ENCODE data around the gene SLC19A1.

SLC19A1 gene

GRCh38 chr21:45475797-45476570 is 66.3 kb downstream of the SLC19A1 start:
- no peak for DNase-seq

- DNase-seq: no peak
Measured at GRCh38 chr21:45475004-45475685, 67.1 kb downstream of the SLC19A1 start.

- no peak for DNase-seq
Measured at GRCh38 chr21:45474323-45474950, 67.8 kb downstream of the SLC19A1 start.

GRCh38 chr21:45473496-45474322 is 68.5 kb downstream of the SLC19A1 start:
- no peak for DNase-seq

- no peak for DNase-seq
Measured at GRCh38 chr21:45472445-45473365, 69.5 kb downstream of the SLC19A1 start.

GRCh38 chr21:45471525-45472221 is 70.6 kb downstream of the SLC19A1 start:
- no peak for DNase-seq

- DNase-seq: no peak
Measured at GRCh38 chr21:45470773-45471524, 71.3 kb downstream of the SLC19A1 start.

- DNase-seq: no peak
Measured at GRCh38 chr21:45470087-45470515, 72.1 kb downstream of the SLC19A1 start.

GRCh38 chr21:45469273-45470086 is 72.8 kb downstream of the SLC19A1 start:
- no peak for DNase-seq

- no peak for DNase-seq
Measured at GRCh38 chr21:45468971-45469272, 73.3 kb downstream of the SLC19A1 start.

GRCh38 chr21:45468051-45468970 is 73.9 kb downstream of the SLC19A1 start:
- DNase-seq: no peak

- no peak for DNase-seq
Measured at GRCh38 chr21:45467221-45467779, 74.9 kb downstream of the SLC19A1 start.

GRCh38 chr21:45466330-45467220 is 75.7 kb downstream of the SLC19A1 start:
- DNase-seq: no peak

GRCh38 chr21:45465611-45466329 is 76.5 kb downstream of the SLC19A1 start:
- DNase-seq: no peak

- DNase-seq: no peak
Measured at GRCh38 chr21:45465105-45465504, 77.1 kb downstream of the SLC19A1 start.

- DNase-seq: no peak
Measured at GRCh38 chr21:45464309-45464708, 77.9 kb downstream of the SLC19A1 start.

All from SHP77 (cell line).